CD4-positive, alpha-beta memory T cell (primary cell): ENCODE measurements around the gene NRSN2. TPM values are rescaled to one million over a fixed set of nuclear protein-coding genes. Genes with fewer than 3 reads are reported as not detected.
A peak's percentile ranks its signal among the peaks of the same experiment; 100 is the strongest.

ENCODE experiments used
- CTCF ChIA-PET: fragments of 350-600 bp; sonication (Branson Sonifier 250); formaldehyde crosslinking; loops from one replicate; lab custom pipeline; 2021; ENCODE audit warnings: inconsistent platforms; ENCODE audit not compliant: partially characterized antibody; lab: Charles Lee
- POLR2A ChIA-PET: fragments of 350-600 bp; sonication (Branson Sonifier 250); formaldehyde crosslinking; loops from one replicate; lab custom pipeline; 2021; ENCODE audit not compliant: partially characterized antibody; lab: Charles Lee
- DNase-seq, 5 donors: peaks; one replicate each; pipeline versions ENCODE4 v3.0.0 to v3.0.0-alpha.2; 2020 to 2022; ENCODE audit warnings: mixed read lengths in 1 of 5
- H3K27ac ChIP-seq: one replicate; pipeline ENCODE4 v1.7.0; 2013; ENCODE audit warnings: low read depth, low read length
- H3K27me3 ChIP-seq: 2 replicates; pipeline ENCODE4 v1.7.0; 2013; ENCODE audit warnings: mild to moderate bottlenecking, low read length, moderate library complexity; ENCODE audit not compliant: insufficient read depth
- H3K36me3 ChIP-seq: 2 replicates; pipeline ENCODE4 v1.7.0; 2013; ENCODE audit warnings: mild to moderate bottlenecking, low read length, moderate library complexity; ENCODE audit not compliant: insufficient read depth
- H3K4me1 ChIP-seq: 2 replicates; pipeline ENCODE4 v1.7.0; 2013; ENCODE audit warnings: mild to moderate bottlenecking, low read length, moderate library complexity; ENCODE audit not compliant: insufficient read depth
- H3K4me3 ChIP-seq, 2 donors: one replicate each; pipeline ENCODE4 v1.7.0; 2013; ENCODE audit warnings: low read length in 2 of 2, mild to moderate bottlenecking in 1 of 2
- H3K9me3 ChIP-seq, 2 donors: one replicate each; pipeline ENCODE4 v1.7.0; 2013; ENCODE audit warnings: low read length in 2 of 2, control low read depth in 1 of 2; ENCODE audit not compliant: control insufficient read depth in 1 of 2
- H3K27ac Mint-ChIP-seq, 7 donors: one replicate each; pipeline ENCODE4 v1.8.0; 2020 to 2021; ENCODE audit warnings: mixed read lengths in 7 of 7, mild to moderate bottlenecking in 6 of 7, inconsistent platforms in 3 of 7, moderate library complexity in 3 of 7
- H3K27me3 Mint-ChIP-seq, 2 donors: one replicate each; pipeline ENCODE4 v1.8.0; 2020 to 2021; ENCODE audit warnings: mixed read lengths in 2 of 2
- H3K36me3 Mint-ChIP-seq, 2 donors: one replicate each; pipeline ENCODE4 v1.8.0; 2020 to 2021; ENCODE audit warnings: mixed read lengths in 2 of 2, inconsistent platforms in 1 of 2, mild to moderate bottlenecking in 1 of 2
- H3K4me1 Mint-ChIP-seq, 4 donors: one replicate each; pipeline ENCODE4 v1.8.0; 2020 to 2021; ENCODE audit warnings: mixed read lengths in 4 of 4, mild to moderate bottlenecking in 1 of 4
- H3K4me3 Mint-ChIP-seq, 8 donors: one replicate each; pipeline ENCODE4 v1.8.0; 2020 to 2021; ENCODE audit warnings: mixed read lengths in 8 of 8, mild to moderate bottlenecking in 7 of 8, moderate library complexity in 6 of 8, inconsistent platforms in 3 of 8
- H3K9me3 Mint-ChIP-seq, 8 donors: one replicate each; pipeline ENCODE4 v1.8.0; 2020 to 2021; ENCODE audit warnings: mixed read lengths in 8 of 8, mild to moderate bottlenecking in 5 of 8, inconsistent platforms in 3 of 8, moderate library complexity in 1 of 8
- intact Hi-C: fragments of 100-400 bp; cut with micrococcal nuclease; formaldehyde crosslinking; loops from one replicate; pipeline ENCODE4 v1.15.1; 2023
- polyA plus RNA-seq, 2 donors: library from polyadenylated mRNA; unstranded; fragments of 300-500 nt; fragmentation: Illumina TruSeq; gene quantifications; one replicate each; pipeline ENCODE4 v1.2.3, GENCODE V29; 2021
- total RNA-seq, 2 experiments: library from RNA; stranded (reverse); gene quantifications; one replicate each; pipeline ENCODE4 v1.2.3, GENCODE V29; 2021

Gene NRSN2
- total and polyA plus RNA-seq, 4 experiments from 2014 or later: 0.52 to 1.3 (median 1.1) TPM; not detected in 1

DNA sequence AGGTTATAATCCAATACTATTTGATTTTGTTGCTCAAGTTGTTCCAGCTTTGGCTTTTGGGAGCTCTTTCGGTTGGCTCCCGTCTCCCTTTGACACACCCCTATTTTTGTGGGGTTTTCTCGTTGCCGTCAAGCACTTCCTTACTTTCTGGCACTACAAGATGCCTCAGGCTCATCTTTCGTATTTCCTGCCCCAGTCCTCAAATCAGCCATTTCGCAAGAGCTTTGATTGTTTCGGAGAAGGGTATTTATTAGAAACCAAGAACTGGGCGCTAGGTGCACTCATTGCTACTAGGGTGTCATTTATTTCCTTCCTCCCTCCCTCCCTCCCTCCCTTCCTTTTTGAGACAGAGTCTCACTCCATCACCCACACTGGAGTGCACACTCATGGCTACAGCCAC is 34.8 kb upstream of the NRSN2 start:
- H3K9me3 ChIP-seq: no peaks in the 10 kb centered on the region
- CTCF ChIA-PET: interaction anchor here (0.8 to 1.1 kb wide), 2 partner anchors 12 to 46 kb away, joined by 4 read pairs; no protein-coding TSS in a partner anchor
- peaks cover 12% of the 10 kb centered on the region for H3K4me1 ChIP-seq
- H3K4me3 Mint-ChIP-seq: no peak overlapping the region
- no peak overlapping the region for H3K27ac ChIP-seq
- no peak overlapping the region for H3K4me3 ChIP-seq
- peaks cover 10 to 12% (median 10%) of the 10 kb centered on the region in 4 donors for H3K4me1 Mint-ChIP-seq
- no peak for DNase-seq
- intact Hi-C loops: no loop called here
- no peaks in the 10 kb centered on the region for H3K27me3 ChIP-seq
- no peaks in the 10 kb centered on the region for H3K36me3 ChIP-seq
- H3K27me3 Mint-ChIP-seq: peaks cover 0 to 1% of the 10 kb centered on the region in 2 donors
- no peaks in the 10 kb centered on the region for H3K9me3 Mint-ChIP-seq
- POLR2A ChIA-PET: no interaction called here
- H3K36me3 Mint-ChIP-seq: no peaks in the 10 kb centered on the region
- no peak overlapping the region for H3K27ac Mint-ChIP-seq

DNA sequence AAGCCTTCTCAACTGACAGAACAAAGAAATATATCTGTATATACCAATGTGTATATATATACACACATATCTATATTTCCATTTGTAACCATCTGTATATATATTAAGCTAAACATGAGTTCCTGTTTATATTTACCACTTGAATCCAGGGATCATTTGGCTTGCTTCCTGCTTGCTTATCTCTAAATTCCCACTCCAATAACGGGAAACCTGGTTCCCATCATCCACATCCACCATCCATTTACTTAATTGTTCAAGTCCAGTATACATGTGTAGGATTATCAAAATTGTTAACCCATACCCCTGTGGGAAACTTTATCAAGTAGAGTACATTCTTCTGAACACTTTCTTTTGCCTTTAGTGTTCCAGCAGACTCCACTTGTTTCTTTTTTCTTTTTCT is 34.0 kb upstream of the NRSN2 start:
- H3K4me1 ChIP-seq: peaks cover 12% of the 10 kb centered on the region
- Mint-ChIP-seq H3K4me3 (no peak overlapping the region), H3K4me1 (peaks cover 10 to 12% (median 10%) of the 10 kb centered on the region in 4 donors), H3K27me3 (peaks cover 0 to 1% of the 10 kb centered on the region in 2 donors), H3K9me3 (no peaks in the 10 kb centered on the region), H3K27ac (no peak overlapping the region), H3K36me3 (no peaks in the 10 kb centered on the region)
- H3K4me3 ChIP-seq: no peak overlapping the region
- H3K9me3 ChIP-seq: no peaks in the 10 kb centered on the region
- no peak for DNase-seq
- H3K27me3 ChIP-seq: no peaks in the 10 kb centered on the region
- intact Hi-C loops: no loop called here
- H3K36me3 ChIP-seq: no peaks in the 10 kb centered on the region
- no peak overlapping the region for H3K27ac ChIP-seq
- ChIA-PET CTCF (no interaction called here), POLR2A (no interaction called here)

DNA sequence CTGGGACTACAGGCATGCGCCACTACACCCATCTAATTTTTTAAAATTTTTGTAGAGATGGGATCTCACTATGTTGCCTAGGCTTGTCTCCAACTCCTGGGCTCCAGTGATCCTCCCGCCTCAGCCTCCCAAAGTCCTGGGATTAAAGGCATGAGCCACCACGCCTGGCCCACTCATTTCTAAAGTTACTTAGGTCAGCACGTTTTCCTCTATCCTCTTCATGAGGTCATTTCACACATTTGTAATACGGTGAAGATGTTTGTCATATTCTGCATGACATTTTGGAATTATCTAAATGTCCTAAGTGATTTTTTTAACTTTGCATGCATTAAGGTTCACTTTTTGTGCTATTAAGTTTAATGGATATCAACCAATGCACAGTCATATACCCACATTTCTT is 33.5 kb upstream of the NRSN2 start:
- ChIA-PET CTCF (no interaction called here), POLR2A (no interaction called here)
- Histone ChIP-seq H3K36me3 (no peaks in the 10 kb centered on the region), H3K27me3 (no peaks in the 10 kb centered on the region), H3K4me3 (no peak overlapping the region), H3K9me3 (no peaks in the 10 kb centered on the region), H3K27ac (no peak overlapping the region), H3K4me1 (peaks cover 12% of the 10 kb centered on the region)
- H3K27me3 Mint-ChIP-seq: peaks cover 0 to 1% of the 10 kb centered on the region in 2 donors
- intact Hi-C loops: no loop called here
- peaks cover 10 to 12% (median 10%) of the 10 kb centered on the region in 4 donors for H3K4me1 Mint-ChIP-seq
- no peak overlapping the region for H3K4me3 Mint-ChIP-seq
- no peak for DNase-seq
- no peaks in the 10 kb centered on the region for H3K9me3 Mint-ChIP-seq
- H3K36me3 Mint-ChIP-seq: no peaks in the 10 kb centered on the region
- no peak overlapping the region for H3K27ac Mint-ChIP-seq

DNA sequence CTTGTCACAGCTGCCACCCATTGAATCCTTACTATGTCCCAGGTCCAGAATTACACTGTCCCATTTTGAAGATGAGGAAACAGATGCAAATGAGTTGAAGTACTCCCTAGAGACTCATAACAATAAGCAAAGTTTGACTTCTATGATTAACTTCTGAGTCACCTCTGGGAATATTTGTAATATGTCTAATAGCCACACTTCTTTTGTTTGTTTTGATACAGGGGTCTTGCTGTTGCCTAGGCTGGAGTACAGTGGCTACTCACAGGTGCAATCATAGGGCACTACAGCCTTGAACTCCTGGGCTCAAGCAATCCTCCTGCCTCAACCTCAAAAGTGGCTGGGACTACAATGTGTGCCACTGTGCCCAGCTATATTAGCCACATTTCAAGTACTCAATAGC is 33.0 kb upstream of the NRSN2 start:
- no peak overlapping the region for H3K27ac ChIP-seq
- Mint-ChIP-seq H3K4me1 (peaks cover 10 to 12% (median 10%) of the 10 kb centered on the region in 4 donors), H3K27ac (no peak overlapping the region), H3K9me3 (no peaks in the 10 kb centered on the region), H3K36me3 (no peaks in the 10 kb centered on the region), H3K27me3 (peaks cover 0 to 1% of the 10 kb centered on the region in 2 donors), H3K4me3 (peak overlapping the region in 1 of 8 donors; percentile 45)
- H3K9me3 ChIP-seq: no peaks in the 10 kb centered on the region
- no peaks in the 10 kb centered on the region for H3K27me3 ChIP-seq
- peaks cover 12% of the 10 kb centered on the region for H3K4me1 ChIP-seq
- H3K4me3 ChIP-seq: no peak overlapping the region
- no peaks in the 10 kb centered on the region for H3K36me3 ChIP-seq
- CTCF ChIA-PET: interaction anchor here (0.7 to 1.0 kb wide), 2 partner anchors 17 to 59 kb away, joined by 3 to 5 read pairs; no protein-coding TSS in a partner anchor
- intact Hi-C loops: no loop called here
- no peak for DNase-seq
- POLR2A ChIA-PET: interaction anchor here (1.4 kb wide), 1 partner anchor 11 kb away, joined by 3 read pairs; no protein-coding TSS in a partner anchor

DNA sequence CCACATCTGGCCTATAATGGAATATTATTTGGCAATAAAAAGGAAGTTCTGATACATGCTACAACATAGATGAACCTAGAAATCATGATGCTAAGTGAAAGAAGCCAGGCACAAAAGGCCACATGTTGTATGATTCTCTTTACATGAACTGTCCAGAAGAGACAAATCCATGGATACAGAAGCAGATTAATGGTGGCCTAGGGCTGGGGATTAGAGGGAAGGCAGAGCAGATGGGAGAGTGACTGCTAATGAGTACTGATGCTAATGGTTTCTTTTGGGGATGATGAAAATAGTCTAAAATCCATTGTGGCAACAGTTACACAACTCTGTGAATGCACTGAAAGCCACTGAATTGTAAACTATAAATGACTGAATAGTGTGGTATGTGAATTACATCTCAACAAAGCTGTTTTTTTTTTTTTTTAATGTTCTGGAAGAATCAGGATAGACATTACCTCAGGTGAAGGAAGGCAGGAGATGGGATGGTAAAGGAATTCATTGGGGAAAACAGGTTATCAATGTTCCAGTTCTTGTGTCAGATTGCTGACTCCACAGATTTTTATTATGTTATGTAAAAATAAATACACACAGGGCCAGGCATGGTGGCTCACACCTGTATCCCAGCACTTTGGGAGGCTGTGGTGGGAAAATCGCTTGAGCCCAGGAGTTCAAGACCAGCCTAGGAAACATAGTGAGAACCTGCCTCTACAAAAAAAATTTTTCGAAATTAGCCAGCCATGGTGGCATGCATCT is 30.4 kb upstream of the NRSN2 start:
- Mint-ChIP-seq H3K27me3 (peaks cover 0 to 1% of the 10 kb centered on the region in 2 donors), H3K9me3 (no peaks in the 10 kb centered on the region), H3K36me3 (no peaks in the 10 kb centered on the region), H3K27ac (no peak overlapping the region), H3K4me3 (peak overlapping the region in 1 of 8 donors; percentile 18), H3K4me1 (peaks cover 0 to 3% (median 1%) of the 10 kb centered on the region in 4 donors)
- intact Hi-C loops: no loop called here
- DNase-seq: no peak
- ChIA-PET POLR2A (no interaction called here), CTCF (no interaction called here)
- no peak overlapping the region for H3K27ac ChIP-seq
- no peak overlapping the region for H3K4me3 ChIP-seq
- no peaks in the 10 kb centered on the region for H3K9me3 ChIP-seq
- no peaks in the 10 kb centered on the region for H3K27me3 ChIP-seq
- H3K4me1 ChIP-seq: no peaks in the 10 kb centered on the region
- H3K36me3 ChIP-seq: no peaks in the 10 kb centered on the region

DNA sequence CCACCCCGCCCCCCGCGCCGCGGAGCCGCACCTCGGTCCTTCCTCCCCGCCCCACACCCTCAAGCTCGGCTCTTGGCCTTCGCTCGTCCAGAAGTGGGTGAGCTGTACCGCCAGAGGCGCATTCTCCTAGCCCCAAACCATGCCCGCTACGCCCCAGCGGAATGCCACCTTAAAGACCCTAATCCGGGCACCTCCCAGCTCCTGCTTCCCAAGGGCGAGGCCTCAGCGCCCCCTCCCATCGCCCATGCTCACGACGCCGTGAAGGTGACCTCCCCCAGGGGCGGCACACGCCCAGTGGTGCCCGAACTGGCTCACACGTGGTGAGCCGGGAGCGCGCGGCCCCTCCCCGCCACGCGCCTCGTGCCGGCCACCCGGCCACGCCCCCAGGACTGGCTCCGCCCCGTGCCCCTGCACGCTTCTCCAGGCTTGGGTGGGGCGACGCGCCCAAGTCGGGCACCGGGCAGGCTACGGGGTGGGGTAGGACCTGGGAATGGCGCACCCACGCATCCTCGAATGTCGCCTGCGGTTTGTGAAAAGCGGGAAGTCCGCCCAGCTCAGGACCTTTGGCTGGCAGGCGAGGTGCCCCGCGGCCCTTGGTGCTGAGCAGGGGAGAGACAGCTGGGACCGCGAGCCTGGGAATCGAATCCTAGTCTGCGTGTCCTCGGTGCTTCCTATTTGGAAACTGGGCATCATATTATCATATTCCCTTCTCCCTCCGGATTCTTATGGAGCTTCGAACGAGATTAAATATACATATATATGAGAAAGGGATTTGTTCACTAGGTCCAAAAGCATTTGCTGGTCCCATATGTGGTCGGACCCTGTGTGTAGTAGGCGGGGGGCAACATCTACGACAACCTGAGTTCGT is 22.5 kb upstream of the NRSN2 start:
- Mint-ChIP-seq H3K4me1 (peaks cover 3 to 22% (median 14%) of the 10 kb centered on the region in 4 donors), H3K27me3 (no peaks in the 10 kb centered on the region), H3K9me3 (no peaks in the 10 kb centered on the region), H3K4me3 (peak overlapping the region; percentile 90 to 95 (median 92)), H3K27ac (peak overlapping the region; percentile 88 to 96 (median 92)), H3K36me3 (peaks cover 0 to 1% of the 10 kb centered on the region in 2 donors)
- H3K27me3 ChIP-seq: no peaks in the 10 kb centered on the region
- ChIA-PET CTCF (interaction anchor here (0.6 to 3.1 kb wide), 6 partner anchors 12 to 154 kb away, joined by 3 to 16 read pairs (median 4); no protein-coding TSS in a partner anchor), POLR2A (interaction anchor here (0.7 to 4.3 kb wide), 9 partner anchors 15 to 219 kb away, joined by 3 to 112 read pairs (median 3); partner anchors contain the start of genes CSNK2A1, TBC1D20 and ZCCHC3)
- peaks cover 25% of the 10 kb centered on the region for H3K4me1 ChIP-seq
- no peaks in the 10 kb centered on the region for H3K9me3 ChIP-seq
- peak overlapping the region; percentile 79 to 96 for H3K4me3 ChIP-seq
- H3K27ac ChIP-seq: peak overlapping the region; percentile 45
- no peaks in the 10 kb centered on the region for H3K36me3 ChIP-seq
- intact Hi-C loops: loop anchor here (1.0 kb wide), 3 partner anchors 27 to 84 kb away; partner anchors contain the start of genes C20orf96, RBCK1 and ZCCHC3
- DNase-seq: peak; percentile 83 to 87 (median 84)
